Lower lobe of right lung (tissue), 2 donors: ENCODE results near the gene ZNF880. TPM values are rescaled to one million over a fixed set of nuclear protein-coding genes. Genes with fewer than 3 reads are reported as not detected.
"Not testable (repeated sequence)": the region's sequence is repeated elsewhere in the genome, so short reads cannot be mapped to it uniquely, and the experiment has no call there.

ENCODE experiments used
- ATAC-seq, 2 donors: fragments of 200-7000 bp; cut with Tn5 transposase; one replicate each; pipeline ENCODE4 v1.9.1; 2020 to 2022; ENCODE audit warnings: mild to moderate bottlenecking in 2 of 2, moderate library complexity in 2 of 2
- DNase-seq: peaks from one replicate; pipeline ENCODE4 v3.0.0-alpha.2; 2020
- H3K27ac ChIP-seq: fragments of 200-600 bp; one replicate; pipeline ENCODE4 v1.8.0; 2022
- H3K27me3 ChIP-seq: fragments of 200-600 bp; one replicate; pipeline ENCODE4 v1.8.0; 2022; ENCODE audit warnings: low read depth
- H3K36me3 ChIP-seq: fragments of 200-600 bp; one replicate; pipeline ENCODE4 v1.8.0; 2022; ENCODE audit warnings: mild to moderate bottlenecking
- H3K4me1 ChIP-seq: fragments of 200-600 bp; one replicate; pipeline ENCODE4 v1.8.0; 2022
- H3K4me3 ChIP-seq: fragments of 200-600 bp; one replicate; pipeline ENCODE4 v1.8.0; 2022; ENCODE audit warnings: mild to moderate bottlenecking
- H3K9me3 ChIP-seq: fragments of 200-600 bp; one replicate; pipeline ENCODE4 v1.8.0; 2022
- CTCF ChIP-seq: fragments of 200-600 bp; IDR thresholded peaks from one replicate; pipeline ENCODE4 v1.8.0; 2022; ENCODE audit warnings: antibody characterized with exemption, mild to moderate bottlenecking
- intact Hi-C: fragments of 100-400 bp; cut with DNase I; formaldehyde crosslinking; loops from one replicate; pipeline ENCODE4 v1.11.0; 2022
- total RNA-seq: library from RNA; stranded (reverse); fragmentation: NEBNext Ultra II Directional; extraction: Animal tissue kit (Norgen Biotek cat#: 25700); gene quantifications from one replicate; pipeline ENCODE4 v1.2.1, GENCODE V29; 2021
- donor health status: DM: no; HTN: yes; CAD: no; lungs with severe emphysema.

The ZNF880 gene
- total RNA-seq, 1 donor from 2014 or later: 18.3 TPM

- peak overlapping the region; percentile 88 for H3K27ac ChIP-seq
- peaks cover 29% of the 10 kb centered on the region for H3K9me3 ChIP-seq
Measured at GRCh38 chr19:52336791-52337381, 32.8 kb upstream of the ZNF880 start.

GRCh38 chr19:52339022-52339421 lies 30.7 kb upstream of the ZNF880 start:
- H3K27me3 ChIP-seq, H3K9me3 ChIP-seq, DNase-seq, H3K36me3 ChIP-seq, ATAC-seq, intact Hi-C loops, H3K27ac ChIP-seq, H3K4me3 ChIP-seq: not testable (repeated sequence)
- peaks cover 12% of the 10 kb centered on the region for H3K4me1 ChIP-seq

More at GRCh38 chr19:52336791-52337381, 32.8 kb upstream of the ZNF880 start:
- Histone ChIP-seq H3K27me3 (no peaks in the 10 kb centered on the region), H3K4me3 (peak overlapping the region; percentile 85), H3K4me1 (peaks cover 12% of the 10 kb centered on the region), H3K36me3 (no peaks in the 10 kb centered on the region)
- DNase-seq: no peak
- peak in 1 of 2 donors; percentile 42 for ATAC-seq
- TF ChIP-seq CTCF: no peak
- intact Hi-C loops: no loop called here

- H3K27ac ChIP-seq: no peak overlapping the region
- ATAC-seq (peak; percentile 65 to 74), DNase-seq (no peak)
- H3K36me3 ChIP-seq: peaks cover 9% of the 10 kb centered on the region
- TF ChIP-seq CTCF: peak; percentile 62
- H3K4me3 ChIP-seq: no peak overlapping the region
- H3K4me1 ChIP-seq: no peaks in the 10 kb centered on the region
- H3K27me3 ChIP-seq: no peaks in the 10 kb centered on the region
- intact Hi-C loops: no loop called here
- no peaks in the 10 kb centered on the region for H3K9me3 ChIP-seq
Measured at GRCh38 chr19:52343548-52343947, 26.2 kb upstream of the ZNF880 start.

- TF ChIP-seq CTCF: no peak
- Histone ChIP-seq H3K4me3 (no peak overlapping the region), H3K27me3 (no peaks in the 10 kb centered on the region), H3K27ac (no peak overlapping the region), H3K4me1 (no peaks in the 10 kb centered on the region), H3K9me3 (no peaks in the 10 kb centered on the region), H3K36me3 (peaks cover 26% of the 10 kb centered on the region)
- ATAC-seq: no peak
- no peak for DNase-seq
- intact Hi-C loops: no loop called here
Measured at GRCh38 chr19:52345162-52345561, 24.6 kb upstream of the ZNF880 start.

- H3K27ac ChIP-seq: no peak overlapping the region
- H3K4me1 ChIP-seq: no peaks in the 10 kb centered on the region
- H3K4me3 ChIP-seq: no peak overlapping the region
- peaks cover 3% of the 10 kb centered on the region for H3K9me3 ChIP-seq
- intact Hi-C loops: no loop called here
- H3K27me3 ChIP-seq: no peaks in the 10 kb centered on the region
- no peak for ATAC-seq
- peaks cover 64% of the 10 kb centered on the region for H3K36me3 ChIP-seq
- TF ChIP-seq CTCF: no peak
- DNase-seq: no peak
Measured at GRCh38 chr19:52351512-52351911, 18.2 kb upstream of the ZNF880 start.

GRCh38 chr19:52366414-52366824 lies 3.3 kb upstream of the ZNF880 start:
- H3K36me3 ChIP-seq: no peaks in the 10 kb centered on the region

More at GRCh38 chr19:52366414-52366824, 3.3 kb upstream of the ZNF880 start:
- H3K4me1 ChIP-seq: no peaks in the 10 kb centered on the region
- peaks cover 75% of the 10 kb centered on the region for H3K9me3 ChIP-seq
- DNase-seq (no peak), ATAC-seq (no peak)
- H3K27me3 ChIP-seq: no peaks in the 10 kb centered on the region
- TF ChIP-seq CTCF: no peak
- H3K4me3 ChIP-seq: no peak overlapping the region
- intact Hi-C loops: no loop called here
- no peak overlapping the region for H3K27ac ChIP-seq
